22Rv1 (cell line): ENCODE data around the gene KBTBD12.

Experiments
- CTCF ChIP-seq: fragments of 450-650 bp; IDR thresholded peaks from 2 replicates; pipeline ENCODE4 v1.5.1; 2017; ENCODE audit warnings: mild to moderate bottlenecking
- ZFX ChIP-seq: fragments of 450-650 bp; IDR thresholded peaks from 2 replicates; pipeline ENCODE4 v1.6.1; 2017; ENCODE audit warnings: antibody characterized with exemption, borderline replicate concordance

GRCh38 chr3:127940116-127940515, 25.1 kb downstream of the KBTBD12 start:
- TF ChIP-seq CTCF (no peak), ZFX (no peak)
